ENCODE results near the gene TSC22D2.

The TSC22D2 gene

GRCh38 chr3:150412561-150413231 is 4.6 kb downstream of the TSC22D2 start:
- peak; percentile 36 for DNase-seq

GRCh38 chr3:150414258-150414657 is 6.2 kb downstream of the TSC22D2 start:
- no peak for DNase-seq

- DNase-seq, result no peak
These were observed 6.9 kb downstream of the TSC22D2 start for GRCh38 chr3:150414959-150415358.

GRCh38 chr3:150419076-150419868 is 11.2 kb downstream of the TSC22D2 start:
- no peak for DNase-seq

- DNase-seq, result no peak
These were observed 11.9 kb downstream of the TSC22D2 start for GRCh38 chr3:150419959-150420358.

- no peak for DNase-seq
These were observed 13.2 kb downstream of the TSC22D2 start for GRCh38 chr3:150421256-150421655.

GRCh38 chr3:150421799-150422548 is 13.9 kb downstream of the TSC22D2 start:
- no peak for DNase-seq

GRCh38 chr3:150422907-150423306 is 14.8 kb downstream of the TSC22D2 start:
- no peak for DNase-seq

- DNase-seq, result no peak
These were observed 15.7 kb downstream of the TSC22D2 start for GRCh38 chr3:150423761-150424160.

GRCh38 chr3:150426292-150426691 is 18.2 kb downstream of the TSC22D2 start:
- DNase-seq, result no peak

GRCh38 chr3:150428562-150428961 is 20.5 kb downstream of the TSC22D2 start:
- no peak for DNase-seq

GRCh38 chr3:150429767-150430671 is 21.9 kb downstream of the TSC22D2 start:
- DNase-seq, result no peak

- no peak for DNase-seq
These were observed 25.2 kb downstream of the TSC22D2 start for GRCh38 chr3:150433347-150433746.

GRCh38 chr3:150434234-150434633 is 26.1 kb downstream of the TSC22D2 start:
- DNase-seq, result no peak

- no peak for DNase-seq
These were observed 28.1 kb downstream of the TSC22D2 start for GRCh38 chr3:150436161-150436560.

- no peak for DNase-seq
These were observed 31.6 kb downstream of the TSC22D2 start for GRCh38 chr3:150439657-150440056.

GRCh38 chr3:150443331-150443741 is 35.2 kb downstream of the TSC22D2 start:
- DNase-seq, result no peak

- no peak for DNase-seq
These were observed 36.3 kb downstream of the TSC22D2 start for GRCh38 chr3:150444371-150444770.

GRCh38 chr3:150446470-150446977 is 38.4 kb downstream of the TSC22D2 start:
- no peak for DNase-seq

GRCh38 chr3:150447084-150447483 is 39.0 kb downstream of the TSC22D2 start:
- DNase-seq, result no peak

GRCh38 chr3:150447631-150448465 is 39.8 kb downstream of the TSC22D2 start:
- DNase-seq, result no peak

All from SIG-M5 (cell line).